Activated CD4-positive, alpha-beta T cell treated with anti-CD3 and anti-CD28 coated beads, Interleukin-10, Interleukin-2, amounts not matched to agents 100 ng/mL and 50 ng/mL, durations not matched to agents 16 hours and 8 hours (primary cell): ENCODE data around the gene RPL3.

ENCODE experiments used
- DNase-seq: peaks from one replicate; pipeline ENCODE4 v3.0.0-alpha.2; 2020

Gene RPL3

DNA sequence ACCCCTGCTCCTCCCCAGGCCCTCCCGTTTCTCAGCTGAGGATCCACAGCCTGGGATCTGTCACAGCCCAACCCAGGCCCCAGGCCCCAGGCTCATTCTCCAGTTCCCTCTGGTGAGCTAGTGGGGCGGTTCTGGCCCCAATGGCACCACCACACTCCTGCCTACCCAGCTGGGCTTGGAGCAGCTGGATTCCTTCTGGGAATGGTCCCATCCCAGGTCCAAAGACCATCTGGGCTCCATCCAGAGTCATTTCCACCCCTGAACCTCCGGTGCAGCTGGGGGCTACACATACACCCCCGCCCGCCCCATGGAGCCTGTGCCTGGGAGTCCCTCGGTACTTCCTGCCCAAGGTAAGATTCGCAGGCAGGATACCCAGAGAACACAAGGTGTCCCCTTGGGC is 39.2 kb downstream of the RPL3 start:
- no peak for DNase-seq

DNA sequence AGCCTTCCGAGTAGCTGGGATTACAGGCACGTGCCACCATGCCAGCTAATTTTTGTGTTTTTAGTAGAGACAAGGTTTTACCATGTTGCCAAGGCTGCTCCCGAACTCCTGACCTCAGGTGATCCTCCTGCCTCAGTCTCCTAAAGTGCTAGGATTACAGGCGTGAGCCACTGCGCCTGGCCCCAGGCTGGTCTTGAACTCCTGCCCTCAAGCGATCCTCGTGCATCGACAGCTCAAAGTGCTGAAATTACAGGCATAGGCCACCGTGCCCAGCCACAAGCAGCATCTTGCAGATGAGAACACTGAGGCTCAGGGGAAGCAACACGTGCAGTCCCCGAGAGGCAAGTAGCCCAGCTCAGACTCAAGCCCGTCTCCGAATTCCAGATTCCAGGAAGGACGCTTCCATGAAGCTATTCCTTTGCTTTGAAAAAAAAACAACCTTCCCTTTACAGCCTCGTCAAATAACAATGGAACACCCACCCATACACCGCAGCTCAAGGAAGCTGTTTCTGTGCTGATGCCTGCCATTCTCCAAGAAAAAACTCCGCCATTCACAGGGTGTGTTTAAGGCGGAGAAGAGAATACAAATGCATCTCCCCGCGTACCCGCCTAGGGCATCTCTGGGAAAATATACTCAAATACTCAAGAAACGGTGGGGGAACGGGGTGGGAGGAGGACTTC is 40.1 kb downstream of the RPL3 start:
- DNase-seq = no peak

DNA sequence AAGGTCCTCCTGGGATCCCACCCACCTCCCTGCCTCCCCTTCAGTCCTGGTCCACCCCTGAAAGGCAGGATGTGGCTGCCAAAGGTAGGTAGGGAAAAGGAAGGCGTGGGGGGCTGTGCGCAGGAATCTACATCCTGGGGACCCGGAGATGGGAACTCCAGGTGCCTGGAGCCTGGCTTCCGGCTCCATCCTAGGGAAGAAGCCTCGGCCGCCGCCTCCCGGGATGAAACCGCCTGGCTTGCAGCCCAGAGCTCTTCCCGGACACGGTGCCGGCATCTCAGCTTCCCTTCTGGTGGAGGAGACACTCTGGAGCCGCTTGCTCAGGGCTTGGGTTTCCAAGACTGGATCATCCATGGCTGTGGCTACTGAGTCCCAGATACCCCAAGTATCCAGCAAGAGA is 41.4 kb downstream of the RPL3 start:
- DNase-seq = no peak

DNA sequence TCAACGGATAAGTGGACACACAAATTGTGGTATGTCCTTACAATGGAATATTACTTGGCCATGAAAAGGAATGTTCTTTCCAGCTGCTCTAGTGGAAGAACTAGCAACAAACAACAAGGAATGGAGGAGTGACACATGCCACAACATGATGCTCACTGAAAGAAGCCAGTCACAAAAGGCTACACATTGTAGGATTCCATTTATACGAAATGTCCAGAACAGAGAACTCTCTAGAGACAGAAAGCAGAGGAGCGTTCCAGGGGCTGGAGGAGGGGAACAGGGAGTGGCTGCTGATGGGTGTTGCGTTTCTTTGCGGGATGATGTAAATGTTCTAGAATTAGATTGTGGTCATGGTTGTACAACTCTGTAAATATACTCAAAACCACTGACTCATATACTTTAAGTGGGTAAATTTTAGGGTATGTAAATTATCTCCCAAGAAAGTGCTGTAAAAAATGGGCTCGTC is 42.2 kb downstream of the RPL3 start:
- DNase-seq = no peak

DNA sequence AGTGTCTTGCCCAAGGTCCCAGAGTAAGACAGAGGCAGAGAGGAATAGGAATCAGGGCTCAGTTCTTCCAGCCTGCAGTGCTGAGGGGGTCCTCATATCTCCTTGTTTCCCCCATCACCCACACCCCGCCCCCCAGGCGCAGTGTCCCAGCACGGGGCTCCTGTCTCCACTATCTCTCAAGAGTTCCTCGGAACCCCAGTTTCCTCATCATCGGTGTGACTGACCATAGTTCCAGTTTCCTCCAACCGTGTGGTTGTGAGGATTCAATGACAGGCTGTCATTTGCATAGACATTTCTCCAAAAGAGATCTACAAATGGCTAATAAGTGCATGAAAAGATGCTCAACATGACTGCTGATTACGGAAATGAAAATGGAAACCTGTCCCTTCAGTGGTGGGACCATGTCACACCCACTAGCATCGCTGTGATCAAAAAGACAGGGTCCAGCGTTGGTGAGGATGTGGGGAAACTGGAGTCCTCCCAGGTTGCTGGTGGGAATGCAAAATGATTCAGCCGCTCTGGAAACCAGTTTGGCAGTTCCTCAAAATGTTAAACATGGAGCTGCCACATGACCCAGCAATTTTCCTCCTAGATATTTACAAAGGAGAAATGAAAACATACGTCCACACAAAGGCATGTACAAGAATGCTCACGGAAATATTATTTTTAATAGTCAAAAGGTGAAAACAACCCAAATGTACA is 42.8 kb downstream of the RPL3 start:
- no peak for DNase-seq

DNA sequence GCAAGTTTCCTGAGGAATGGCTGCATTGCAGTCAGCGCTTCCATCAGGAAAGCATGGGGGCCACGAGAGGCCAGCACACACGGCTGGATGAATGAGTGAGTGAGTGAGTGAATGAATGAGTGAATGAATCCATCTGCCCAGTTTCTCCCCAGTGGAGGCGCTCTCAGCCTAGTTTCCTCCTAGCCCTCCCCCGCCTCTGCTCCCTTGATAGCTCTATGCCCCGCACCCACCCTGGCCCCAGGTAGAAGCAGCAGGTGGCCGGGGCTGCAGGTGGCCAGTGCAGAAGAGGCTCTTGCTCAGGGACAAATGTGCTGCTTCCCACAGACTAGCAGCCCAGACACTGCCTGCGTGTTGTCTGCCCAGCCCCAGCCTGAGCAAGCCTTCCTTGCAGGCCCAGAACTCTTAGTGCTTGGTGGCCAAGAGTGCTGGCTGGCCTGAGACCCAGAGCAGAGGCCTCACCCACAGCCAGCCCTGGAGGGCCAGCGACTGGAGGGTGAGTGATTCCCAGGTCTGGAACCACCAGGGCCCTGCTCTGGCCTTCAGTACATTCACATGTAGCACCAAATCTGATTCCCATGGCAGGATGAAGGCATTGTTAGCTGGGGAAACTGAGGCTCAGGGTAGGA is 43.5 kb downstream of the RPL3 start:
- DNase-seq = no peak

DNA sequence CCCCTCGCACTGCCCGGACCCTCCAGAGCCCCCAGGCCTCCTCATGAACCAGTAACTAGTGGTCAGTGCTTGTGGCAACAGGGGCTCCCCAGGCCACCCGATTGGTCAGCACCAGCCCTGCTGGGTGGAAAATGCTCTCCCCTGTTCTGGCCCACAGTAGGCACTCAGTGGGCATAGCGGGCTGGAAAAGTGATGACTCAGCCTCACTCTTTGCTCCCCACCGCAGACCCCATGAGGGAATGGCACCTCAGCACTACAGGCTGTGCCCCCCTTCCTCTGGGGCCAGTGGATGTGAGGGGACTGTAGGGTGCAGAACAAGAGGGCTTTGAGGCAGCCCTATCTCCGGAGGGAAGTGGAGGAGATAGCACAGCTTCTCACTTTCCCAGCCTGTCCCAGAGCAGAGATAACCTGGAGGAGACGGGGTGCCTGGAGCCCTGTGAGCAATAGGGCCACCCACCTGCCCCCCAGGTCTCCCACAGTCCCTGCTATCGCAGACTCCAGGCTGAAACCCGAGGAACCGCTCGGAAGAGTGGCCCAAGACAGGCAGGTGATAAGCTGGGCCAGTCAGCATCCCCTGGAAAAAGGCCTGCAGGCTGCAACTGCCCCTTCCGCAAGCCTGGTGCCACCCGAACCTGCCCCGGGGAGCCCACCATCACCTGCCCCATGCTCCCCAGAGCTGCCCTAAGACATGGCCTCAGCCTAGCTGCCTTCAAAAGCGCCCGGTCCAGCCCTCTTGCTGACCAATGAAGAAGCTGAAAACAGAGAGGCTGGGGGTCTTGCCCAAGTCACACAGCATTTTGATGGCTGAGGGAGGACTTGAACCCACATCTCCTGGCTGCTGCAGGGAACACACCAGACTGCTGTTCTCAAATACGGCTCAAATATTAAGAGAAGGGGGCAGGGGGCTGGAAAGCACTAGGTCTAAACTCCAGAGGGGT is 45.2 kb downstream of the RPL3 start:
- no peak for DNase-seq

DNA sequence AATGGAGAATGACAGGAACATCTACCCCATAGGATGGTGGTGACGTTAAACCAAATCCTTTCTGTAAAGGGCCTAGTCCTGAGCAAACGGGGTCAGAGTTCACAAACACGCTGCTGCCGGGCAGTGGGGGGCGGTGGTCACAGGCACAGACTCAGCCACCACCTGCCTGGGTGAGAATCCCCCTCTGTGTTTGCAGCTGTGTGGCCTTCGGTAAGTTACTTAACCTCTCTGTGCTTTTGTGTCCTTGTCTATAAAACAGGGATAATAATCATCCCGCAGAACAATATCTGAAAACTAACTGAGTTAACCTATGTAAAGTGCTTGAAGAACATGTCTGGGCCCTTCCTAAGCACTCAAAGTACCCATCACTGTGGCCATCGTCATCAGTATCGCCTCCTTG is 48.6 kb downstream of the RPL3 start:
- no peak for DNase-seq

DNA sequence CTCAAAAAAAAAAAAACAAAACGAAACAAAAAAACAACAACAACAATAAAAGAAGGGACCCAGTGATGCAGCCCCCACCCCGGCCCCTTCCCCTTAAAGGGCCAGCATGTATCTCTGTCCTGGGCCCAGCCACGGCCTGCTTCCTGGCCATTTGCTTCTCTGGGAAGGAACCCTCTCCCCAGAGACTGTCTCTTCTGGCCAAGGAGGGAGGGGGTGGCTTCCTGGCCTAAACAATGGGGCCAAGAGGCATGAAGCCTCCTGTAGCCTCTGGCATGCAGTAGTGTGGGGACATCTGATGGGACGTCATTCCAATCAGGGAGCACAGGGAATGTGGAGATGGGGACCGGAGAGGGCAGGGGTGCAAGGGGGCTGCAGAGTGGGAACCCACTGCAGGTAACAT is 49.1 kb downstream of the RPL3 start:
- no peak for DNase-seq

DNA sequence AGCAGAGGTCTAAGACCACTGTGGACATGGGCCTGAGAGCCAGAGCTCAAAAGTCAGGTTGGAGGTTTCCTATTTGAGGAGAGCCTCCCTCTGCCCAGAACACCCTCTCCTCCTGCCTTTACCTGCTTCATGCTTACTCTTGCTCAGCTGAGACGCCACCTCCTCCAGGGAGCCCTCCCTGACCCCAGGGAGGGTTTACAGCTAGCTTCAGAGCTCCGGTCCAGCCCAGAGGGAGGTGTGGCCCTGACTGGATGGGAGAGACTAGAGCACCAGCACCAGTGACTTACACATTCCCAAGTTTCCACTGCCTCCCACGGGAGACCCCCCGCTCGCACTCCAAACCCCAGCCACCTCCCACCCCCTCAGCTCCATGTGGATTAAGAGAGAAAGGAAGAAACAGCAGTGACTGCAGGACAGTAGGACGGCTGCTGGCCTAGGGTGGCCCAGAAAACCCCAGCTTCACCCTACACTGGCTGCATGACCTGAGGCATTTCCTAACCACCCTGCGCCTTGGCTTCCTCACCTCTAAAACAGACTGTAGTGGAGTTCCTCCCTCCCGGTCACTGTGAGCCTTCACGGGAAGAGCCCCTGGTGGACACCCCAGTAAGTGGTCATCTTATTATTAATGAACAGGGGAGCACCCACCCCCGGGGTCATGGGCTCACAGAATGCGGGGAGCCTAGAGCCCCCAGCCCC is 50.2 kb downstream of the RPL3 start:
- no peak for DNase-seq

DNA sequence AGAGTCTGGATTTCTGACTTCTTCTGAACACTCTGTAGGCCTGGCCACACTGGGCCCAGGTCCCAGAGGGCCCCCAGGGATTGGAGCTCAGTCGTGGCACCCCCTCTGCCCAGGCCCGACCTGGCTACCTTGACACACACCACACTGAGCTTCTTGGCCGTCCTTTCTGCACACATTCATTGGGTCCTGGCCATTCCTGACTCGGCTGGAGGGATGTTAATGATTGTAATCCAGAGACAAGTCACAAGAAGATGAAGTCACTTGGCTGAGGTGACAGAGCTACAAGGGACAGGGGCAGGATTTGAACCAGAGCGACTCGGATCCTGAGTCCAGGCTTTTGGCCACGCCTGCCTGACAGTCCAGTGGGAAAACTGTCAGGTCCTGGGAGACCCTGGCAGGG is 50.8 kb downstream of the RPL3 start:
- DNase-seq = no peak

DNA sequence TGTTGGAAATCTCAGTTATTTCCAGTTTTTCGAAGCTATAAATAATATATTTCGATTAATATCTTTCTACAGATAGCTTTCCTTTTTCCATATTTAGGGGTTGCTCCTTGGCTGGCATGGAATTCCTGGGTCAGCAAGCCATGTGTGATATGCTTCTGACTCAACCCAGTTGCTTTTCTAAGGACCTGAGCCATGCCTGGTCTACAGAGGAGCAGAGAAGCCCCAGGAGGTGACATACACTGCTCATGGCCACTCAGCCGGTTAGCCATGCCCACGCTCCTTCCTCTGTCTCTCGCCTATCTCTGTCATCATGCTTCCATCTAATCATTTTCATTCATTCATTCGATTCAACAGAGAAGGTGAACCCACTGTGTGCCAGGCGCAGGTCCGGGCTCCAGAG is 51.4 kb downstream of the RPL3 start:
- DNase-seq = no peak

DNA sequence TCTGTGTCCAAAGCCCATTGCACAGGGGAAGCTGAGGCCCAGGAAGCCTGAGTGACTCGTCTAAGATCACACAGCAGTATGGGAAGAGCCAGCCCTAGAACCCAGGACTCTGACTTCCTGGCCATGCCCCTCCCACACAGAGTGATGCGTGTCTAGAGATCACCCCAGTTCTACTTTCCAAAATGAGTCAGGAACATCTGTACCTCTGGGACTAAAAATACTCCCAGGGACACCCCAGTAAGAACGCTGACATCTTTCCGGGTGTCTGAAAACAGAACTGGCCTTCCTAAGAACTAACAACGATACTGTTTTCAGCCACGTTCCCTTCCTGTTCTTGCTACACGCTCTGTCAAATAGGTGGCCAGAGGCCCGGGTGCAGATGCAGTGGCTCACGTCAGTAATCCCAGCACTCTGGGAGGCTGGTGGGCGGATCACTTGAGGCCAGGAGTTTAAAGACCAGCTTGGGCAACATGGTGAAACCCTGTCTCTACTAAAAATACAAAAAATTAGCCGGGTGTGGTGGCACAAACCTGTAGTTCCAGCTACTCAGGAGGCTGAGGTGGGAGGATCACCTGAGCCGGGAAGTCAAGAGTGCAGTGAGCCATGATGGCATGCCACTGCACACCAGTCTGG is 52.9 kb downstream of the RPL3 start:
- DNase-seq = peak; percentile 84

DNA sequence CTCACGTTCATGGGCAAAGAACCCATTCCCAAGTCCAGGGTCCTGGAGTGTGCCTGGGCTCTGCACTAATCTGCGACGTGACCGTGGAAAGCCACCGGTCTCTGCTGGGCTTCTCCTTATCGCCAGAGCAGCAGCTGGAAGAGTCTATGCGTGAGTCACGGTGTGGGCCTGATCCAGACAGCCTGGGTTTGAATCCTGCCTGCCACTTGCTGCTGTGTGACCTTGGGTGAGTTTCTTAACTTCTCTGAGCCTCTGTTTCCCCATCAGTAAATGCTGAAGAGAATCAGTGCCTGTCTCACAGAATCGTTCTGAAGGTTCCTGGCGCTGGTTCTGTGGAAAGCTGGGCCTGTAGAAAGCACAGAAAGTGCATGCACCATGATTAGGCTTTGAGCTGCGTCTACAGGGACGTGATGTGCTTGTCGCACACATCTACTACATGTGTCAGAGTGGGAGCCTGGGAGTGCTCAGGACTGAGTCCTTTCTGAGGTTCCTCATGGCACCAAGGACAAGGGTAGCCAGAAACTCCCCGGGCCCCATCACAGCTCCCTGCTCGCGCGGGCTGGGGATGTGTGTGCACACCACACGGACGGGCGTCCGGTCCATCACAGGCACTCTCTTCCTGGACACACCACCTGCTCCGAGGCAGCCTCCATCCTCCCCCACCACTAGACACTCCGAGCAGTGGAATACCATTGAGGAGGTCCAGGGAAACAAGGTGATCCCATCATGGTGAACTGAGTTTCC is 54.1 kb downstream of the RPL3 start:
- DNase-seq = no peak

DNA sequence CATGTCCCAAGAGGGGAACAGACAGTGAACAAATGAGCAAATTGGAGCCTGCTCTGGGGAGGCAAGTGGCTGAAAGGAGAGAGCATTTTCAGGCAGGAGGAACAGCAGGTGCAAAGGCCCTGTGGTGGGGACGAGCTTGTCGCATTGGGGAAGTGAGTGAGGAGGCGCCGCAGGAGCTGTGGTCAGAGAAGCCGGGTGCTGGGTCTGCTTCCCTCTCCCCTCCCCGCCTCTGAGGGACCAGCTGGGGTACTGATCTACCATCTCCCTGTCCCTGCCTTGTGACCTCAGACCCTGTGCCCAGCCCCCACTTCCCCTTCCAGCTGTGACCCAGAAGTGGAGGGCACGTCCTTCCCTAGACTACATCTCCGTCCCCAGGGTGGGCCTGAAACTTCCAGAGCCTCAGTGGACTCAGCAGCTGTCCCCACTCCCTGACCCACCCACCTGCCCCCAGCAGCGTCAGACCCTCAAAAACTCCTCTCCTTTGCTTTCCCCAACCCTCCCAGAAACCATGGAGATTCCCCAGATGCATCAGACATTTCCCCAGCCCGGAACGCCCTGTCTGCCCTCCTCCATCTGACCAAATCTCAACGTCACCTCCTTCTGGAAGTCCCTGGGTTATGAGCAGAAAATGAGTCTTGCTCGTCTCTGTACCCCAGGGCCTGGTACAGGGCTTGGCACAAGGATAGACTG is 54.9 kb downstream of the RPL3 start:
- no peak for DNase-seq

DNA sequence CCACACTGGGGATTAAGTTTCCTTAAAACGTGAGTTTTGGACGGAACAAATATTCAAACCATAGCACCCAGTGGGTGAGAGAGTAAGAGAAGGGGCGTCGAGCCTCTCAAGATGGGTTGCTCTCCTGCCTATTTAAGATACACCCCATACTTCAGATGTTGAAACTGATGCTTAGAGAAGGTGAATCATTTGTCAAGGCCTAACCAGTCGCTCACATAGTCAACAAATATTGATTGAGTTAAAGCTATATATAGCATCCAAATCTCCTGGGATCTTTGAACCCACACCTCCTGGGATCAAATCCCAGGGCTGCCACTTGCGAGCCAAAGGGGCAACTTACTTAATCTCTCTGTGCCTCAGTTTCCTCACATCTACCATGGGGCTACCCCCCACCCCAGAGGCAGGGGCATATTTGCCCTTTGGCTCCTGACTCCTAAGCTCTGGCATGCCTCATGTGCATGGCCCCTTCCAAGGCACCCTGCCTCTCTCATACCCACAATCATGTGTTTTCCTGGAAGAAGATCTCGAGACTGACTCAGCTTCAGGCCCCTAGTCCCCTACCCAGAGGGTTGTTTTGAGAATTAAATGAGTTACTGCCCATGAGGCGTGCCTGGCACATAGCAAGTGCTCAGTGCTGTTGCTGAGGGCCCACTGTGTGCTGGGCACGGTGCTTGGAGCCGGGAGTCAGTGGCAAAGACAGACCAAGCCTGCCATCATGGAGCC is 55.6 kb downstream of the RPL3 start:
- DNase-seq = no peak
